ENCODE measurements around the gene EIF2D.

DNA sequence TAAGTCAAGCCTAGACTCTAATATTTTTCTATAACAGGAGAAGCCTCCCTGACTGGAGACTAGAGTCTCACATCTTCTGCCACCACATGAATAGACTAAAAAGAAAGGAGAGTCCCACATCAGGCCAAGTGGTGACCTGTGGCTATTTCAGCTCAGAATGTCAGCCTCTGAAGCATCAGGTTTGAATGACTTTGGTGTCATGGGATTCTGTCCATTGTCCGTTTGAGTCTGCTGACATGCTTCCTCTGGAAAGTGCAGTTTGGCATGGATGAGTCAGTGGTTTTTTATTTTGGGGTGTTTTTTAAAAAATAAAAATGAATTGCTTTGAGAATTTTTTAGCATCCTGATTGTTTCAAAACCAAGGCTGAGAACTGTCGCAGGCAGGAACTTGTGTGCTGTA, 42.6 kb upstream of the EIF2D start:
- TF ChIP-seq FOXA1 (IDR thresholded peaks at IDR 0.05), result no peak
- no peak for TF ChIP-seq SP1 (IDR thresholded peaks at IDR 0.05)
- TF ChIP-seq RXRA (IDR thresholded peaks at IDR 0.05), result no peak
- no peak for TF ChIP-seq RAD21 (IDR thresholded peaks at IDR 0.05)
- TF ChIP-seq, protein P1, sequence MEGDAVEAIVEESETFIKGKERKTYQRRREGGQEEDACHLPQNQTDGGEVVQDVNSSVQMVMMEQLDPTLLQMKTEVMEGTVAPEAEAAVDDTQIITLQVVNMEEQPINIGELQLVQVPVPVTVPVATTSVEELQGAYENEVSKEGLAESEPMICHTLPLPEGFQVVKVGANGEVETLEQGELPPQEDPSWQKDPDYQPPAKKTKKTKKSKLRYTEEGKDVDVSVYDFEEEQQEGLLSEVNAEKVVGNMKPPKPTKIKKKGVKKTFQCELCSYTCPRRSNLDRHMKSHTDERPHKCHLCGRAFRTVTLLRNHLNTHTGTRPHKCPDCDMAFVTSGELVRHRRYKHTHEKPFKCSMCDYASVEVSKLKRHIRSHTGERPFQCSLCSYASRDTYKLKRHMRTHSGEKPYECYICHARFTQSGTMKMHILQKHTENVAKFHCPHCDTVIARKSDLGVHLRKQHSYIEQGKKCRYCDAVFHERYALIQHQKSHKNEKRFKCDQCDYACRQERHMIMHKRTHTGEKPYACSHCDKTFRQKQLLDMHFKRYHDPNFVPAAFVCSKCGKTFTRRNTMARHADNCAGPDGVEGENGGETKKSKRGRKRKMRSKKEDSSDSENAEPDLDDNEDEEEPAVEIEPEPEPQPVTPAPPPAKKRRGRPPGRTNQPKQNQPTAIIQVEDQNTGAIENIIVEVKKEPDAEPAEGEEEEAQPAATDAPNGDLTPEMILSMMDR (IDR thresholded peaks at IDR 0.05; ENCODE audit: low read depth, low read length, missing input control), result no peak
- TF ChIP-seq, protein P2, sequence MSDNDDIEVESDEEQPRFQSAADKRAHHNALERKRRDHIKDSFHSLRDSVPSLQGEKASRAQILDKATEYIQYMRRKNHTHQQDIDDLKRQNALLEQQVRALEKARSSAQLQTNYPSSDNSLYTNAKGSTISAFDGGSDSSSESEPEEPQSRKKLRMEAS (IDR thresholded peaks at IDR 0.05), result no peak
- no peak for TF ChIP-seq GABPA (IDR thresholded peaks at IDR 0.05 in 1 of 2, conservative IDR thresholded peaks at IDR 0.05 in 1 of 2)
- TF ChIP-seq, protein P3, sequence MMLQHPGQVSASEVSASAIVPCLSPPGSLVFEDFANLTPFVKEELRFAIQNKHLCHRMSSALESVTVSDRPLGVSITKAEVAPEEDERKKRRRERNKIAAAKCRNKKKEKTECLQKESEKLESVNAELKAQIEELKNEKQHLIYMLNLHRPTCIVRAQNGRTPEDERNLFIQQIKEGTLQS (IDR thresholded peaks at IDR 0.05), result no peak
- no peak for TF ChIP-seq YY1 (IDR thresholded peaks at IDR 0.05)
- TF ChIP-seq EGR1 (IDR thresholded peaks at IDR 0.05; ENCODE audit: low read depth in 2 of 2), result no peak
- TF ChIP-seq, protein P4, sequence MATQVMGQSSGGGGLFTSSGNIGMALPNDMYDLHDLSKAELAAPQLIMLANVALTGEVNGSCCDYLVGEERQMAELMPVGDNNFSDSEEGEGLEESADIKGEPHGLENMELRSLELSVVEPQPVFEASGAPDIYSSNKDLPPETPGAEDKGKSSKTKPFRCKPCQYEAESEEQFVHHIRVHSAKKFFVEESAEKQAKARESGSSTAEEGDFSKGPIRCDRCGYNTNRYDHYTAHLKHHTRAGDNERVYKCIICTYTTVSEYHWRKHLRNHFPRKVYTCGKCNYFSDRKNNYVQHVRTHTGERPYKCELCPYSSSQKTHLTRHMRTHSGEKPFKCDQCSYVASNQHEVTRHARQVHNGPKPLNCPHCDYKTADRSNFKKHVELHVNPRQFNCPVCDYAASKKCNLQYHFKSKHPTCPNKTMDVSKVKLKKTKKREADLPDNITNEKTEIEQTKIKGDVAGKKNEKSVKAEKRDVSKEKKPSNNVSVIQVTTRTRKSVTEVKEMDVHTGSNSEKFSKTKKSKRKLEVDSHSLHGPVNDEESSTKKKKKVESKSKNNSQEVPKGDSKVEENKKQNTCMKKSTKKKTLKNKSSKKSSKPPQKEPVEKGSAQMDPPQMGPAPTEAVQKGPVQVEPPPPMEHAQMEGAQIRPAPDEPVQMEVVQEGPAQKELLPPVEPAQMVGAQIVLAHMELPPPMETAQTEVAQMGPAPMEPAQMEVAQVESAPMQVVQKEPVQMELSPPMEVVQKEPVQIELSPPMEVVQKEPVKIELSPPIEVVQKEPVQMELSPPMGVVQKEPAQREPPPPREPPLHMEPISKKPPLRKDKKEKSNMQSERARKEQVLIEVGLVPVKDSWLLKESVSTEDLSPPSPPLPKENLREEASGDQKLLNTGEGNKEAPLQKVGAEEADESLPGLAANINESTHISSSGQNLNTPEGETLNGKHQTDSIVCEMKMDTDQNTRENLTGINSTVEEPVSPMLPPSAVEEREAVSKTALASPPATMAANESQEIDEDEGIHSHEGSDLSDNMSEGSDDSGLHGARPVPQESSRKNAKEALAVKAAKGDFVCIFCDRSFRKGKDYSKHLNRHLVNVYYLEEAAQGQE (IDR thresholded peaks at IDR 0.05), result no peak
- TF ChIP-seq NR2F2 (IDR thresholded peaks at IDR 0.05), result no peak
- no peak for TF ChIP-seq JUND (IDR thresholded peaks at IDR 0.05)
